HL-60 (cell line): ENCODE results near the gene C1QC.
A peak's percentile ranks its signal among the peaks of the same experiment; 100 is the strongest.

Experiments
- DNase-seq, 2 experiments: peaks; one replicate each; pipeline ENCODE4 v3.0.0-alpha.2; 2010 to 2020; ENCODE audit warnings: low read depth in 1 of 2, low spot score in 1 of 2
- H3K27ac ChIP-seq: fragments of 250-450 bp; sonication (Bioruptor Pico); replicated peaks from 2 replicates; pipeline ENCODE4 v1.5.1; 2020; ENCODE audit warnings: mild to moderate bottlenecking, moderate library complexity
- H3K27me3 ChIP-seq: fragments of 250-450 bp; sonication (Bioruptor Pico); 2 replicates; pipeline ENCODE4 v1.5.1; 2021; ENCODE audit warnings: mild to moderate bottlenecking, moderate library complexity; ENCODE audit not compliant: insufficient read depth, poor library complexity, severe bottlenecking
- H3K4me3 ChIP-seq: replicated peaks from 2 replicates; pipeline ENCODE4 v1.5.1; 2011; ENCODE audit warnings: mild to moderate bottlenecking, control low read depth, low read length; ENCODE audit not compliant: insufficient read depth
- CTCF ChIP-seq: IDR thresholded peaks from one replicate; pipeline ENCODE4 v1.5.1; 2011; ENCODE audit warnings: low read length, control low read depth, inconsistent platforms; ENCODE audit not compliant: insufficient read depth
- GABPA ChIP-seq: IDR thresholded peaks from 2 replicates; pipeline ENCODE4 v1.6.1; 2012; ENCODE audit warnings: low read depth
- POLR2AphosphoS5 ChIP-seq: IDR thresholded peaks from 2 replicates; pipeline ENCODE4 v1.6.1; 2012; ENCODE audit warnings: low read depth
- REST ChIP-seq: IDR thresholded peaks from 2 replicates; pipeline ENCODE4 v1.6.1; 2012; ENCODE audit warnings: low read depth; ENCODE audit not compliant: insufficient replicate concordance
- SPI1 ChIP-seq: IDR thresholded peaks from 2 replicates; pipeline ENCODE4 v1.6.1; 2012; ENCODE audit warnings: low read depth, mild to moderate bottlenecking, borderline replicate concordance

Gene C1QC

GRCh38 chr1:22613951-22614350, 29.5 kb upstream of the C1QC start:
- H3K27ac ChIP-seq = no peak overlapping the region
- H3K4me3 ChIP-seq = no peak overlapping the region
- peak in 1 of 2 experiments; percentile 8 for DNase-seq
- no peak for TF ChIP-seq SPI1
- no peak for TF ChIP-seq POLR2AphosphoS5
- no peak for TF ChIP-seq CTCF
- TF ChIP-seq GABPA = no peak
- no peak for TF ChIP-seq REST
- H3K27me3 ChIP-seq = no peaks in the 10 kb centered on the region

- DNase-seq = peak in 1 of 2 experiments; percentile 41
These were observed 27.5 kb upstream of the C1QC start for GRCh38 chr1:22615886-22616285.

GRCh38 chr1:22616571-22616970, 26.9 kb upstream of the C1QC start:
- no peaks in the 10 kb centered on the region for H3K27me3 ChIP-seq
- no peak overlapping the region for H3K27ac ChIP-seq
- H3K4me3 ChIP-seq = no peak overlapping the region
- no peak for DNase-seq
- TF ChIP-seq CTCF = no peak
- no peak for TF ChIP-seq REST
- no peak for TF ChIP-seq SPI1
- no peak for TF ChIP-seq GABPA
- no peak for TF ChIP-seq POLR2AphosphoS5

More at GRCh38 chr1:22615886-22616285, 27.5 kb upstream of the C1QC start:
- Histone ChIP-seq H3K4me3 (no peak overlapping the region), H3K27ac (no peak overlapping the region), H3K27me3 (no peaks in the 10 kb centered on the region)
- TF ChIP-seq SPI1 (0 out of 2 replicates have a peak, but pooled peaks have one; percentile 13), REST (no peak)
